OCI-LY7 (cell line): ENCODE data around the gene CLSTN1.

Experiments
- EZH2phosphoT487 ChIP-seq: fragments of 200-600 bp; sonication (generic); IDR thresholded peaks from 2 replicates; pipeline ENCODE4 v1.6.1; 2018; ENCODE audit warnings: low read depth, borderline replicate concordance, mild to moderate bottlenecking, mixed run types, antibody characterized with exemption, low read length, moderate library complexity, mixed read lengths
- TF ChIP-seq, protein P1 (sequence below): fragments of 200-600 bp; sonication (generic); conservative IDR thresholded peaks from 2 replicates; pipeline ENCODE4 v1.5.1; 2014; ENCODE audit warnings: mild to moderate bottlenecking, antibody characterized with exemption, low read length, moderate library complexity, mixed read lengths

DNA sequence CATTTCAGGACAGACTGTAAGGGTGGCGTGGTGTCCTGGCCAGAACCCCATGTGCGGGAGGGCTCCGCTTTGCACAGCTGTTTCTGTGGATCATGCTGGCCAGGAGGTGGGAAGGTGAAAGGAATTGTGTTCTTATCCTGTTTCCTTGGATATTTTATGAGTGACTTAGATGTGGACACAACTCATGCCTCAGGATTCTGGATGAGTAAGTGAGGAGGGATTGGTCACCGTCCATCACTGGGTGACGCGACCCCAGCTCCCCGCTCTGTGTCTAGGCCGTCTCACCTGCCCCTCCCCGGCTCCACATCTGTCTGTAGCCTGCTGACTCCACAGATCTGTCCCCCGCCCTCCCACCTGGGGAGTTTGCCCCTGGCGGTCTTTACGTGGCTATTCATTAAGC is 123.4 kb downstream of the CLSTN1 start:
- TF ChIP-seq, protein P1, sequence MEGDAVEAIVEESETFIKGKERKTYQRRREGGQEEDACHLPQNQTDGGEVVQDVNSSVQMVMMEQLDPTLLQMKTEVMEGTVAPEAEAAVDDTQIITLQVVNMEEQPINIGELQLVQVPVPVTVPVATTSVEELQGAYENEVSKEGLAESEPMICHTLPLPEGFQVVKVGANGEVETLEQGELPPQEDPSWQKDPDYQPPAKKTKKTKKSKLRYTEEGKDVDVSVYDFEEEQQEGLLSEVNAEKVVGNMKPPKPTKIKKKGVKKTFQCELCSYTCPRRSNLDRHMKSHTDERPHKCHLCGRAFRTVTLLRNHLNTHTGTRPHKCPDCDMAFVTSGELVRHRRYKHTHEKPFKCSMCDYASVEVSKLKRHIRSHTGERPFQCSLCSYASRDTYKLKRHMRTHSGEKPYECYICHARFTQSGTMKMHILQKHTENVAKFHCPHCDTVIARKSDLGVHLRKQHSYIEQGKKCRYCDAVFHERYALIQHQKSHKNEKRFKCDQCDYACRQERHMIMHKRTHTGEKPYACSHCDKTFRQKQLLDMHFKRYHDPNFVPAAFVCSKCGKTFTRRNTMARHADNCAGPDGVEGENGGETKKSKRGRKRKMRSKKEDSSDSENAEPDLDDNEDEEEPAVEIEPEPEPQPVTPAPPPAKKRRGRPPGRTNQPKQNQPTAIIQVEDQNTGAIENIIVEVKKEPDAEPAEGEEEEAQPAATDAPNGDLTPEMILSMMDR = no peak
- no peak for TF ChIP-seq EZH2phosphoT487
